ENCODE data around the gene KIF21B.

KIF21B gene

DNA sequence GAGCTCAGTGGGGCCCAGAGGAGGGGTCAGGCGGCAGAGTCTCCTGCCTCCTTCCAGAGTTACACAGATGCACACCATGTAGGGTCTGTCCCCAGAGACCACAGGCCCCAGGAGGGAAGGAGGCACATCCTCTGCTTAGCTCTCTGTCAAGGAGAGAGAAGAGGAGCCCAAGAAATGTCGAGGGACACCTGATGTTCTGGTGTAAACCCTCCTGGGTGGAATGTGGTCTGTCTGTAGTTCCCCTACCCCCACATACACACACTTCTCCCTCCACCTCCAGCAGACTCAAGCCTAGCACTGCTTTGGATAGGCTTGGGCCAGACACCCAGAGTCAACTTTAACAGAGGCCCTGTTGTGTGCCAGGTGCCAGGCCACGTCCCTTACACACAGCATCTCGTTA, 34.2 kb downstream of the KIF21B start:
- DNase-seq = no peak

DNA sequence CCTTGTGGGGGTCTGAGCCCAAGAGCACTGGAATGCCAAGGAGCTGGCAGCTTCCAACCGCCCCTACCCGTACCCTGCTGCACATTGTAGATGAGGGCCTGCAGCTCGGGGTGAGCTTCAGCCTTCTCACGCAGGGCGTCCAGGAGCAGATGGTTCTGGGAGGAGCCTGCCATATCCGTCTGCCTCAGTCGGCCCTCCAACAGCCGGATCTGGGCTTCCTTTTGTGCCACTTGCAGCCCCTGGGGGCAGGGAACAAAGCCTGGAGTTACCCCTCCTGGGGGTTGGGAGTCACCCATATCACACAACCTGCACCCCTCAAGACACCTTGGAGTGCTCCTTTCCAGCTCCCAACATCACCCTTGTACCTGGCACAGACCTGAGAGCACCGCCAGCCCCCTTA, 34.8 kb downstream of the KIF21B start:
- no peak for DNase-seq

GRCh38 chr1:200985481-200985880, 38.0 kb downstream of the KIF21B start:
- DNase-seq = no peak

GRCh38 chr1:200983035-200983561, 40.4 kb downstream of the KIF21B start:
- DNase-seq = no peak

- DNase-seq = no peak
Measured at GRCh38 chr1:200982071-200982945, 41.2 kb downstream of the KIF21B start.

- DNase-seq = no peak
Measured at GRCh38 chr1:200981278-200981677, 42.2 kb downstream of the KIF21B start.

GRCh38 chr1:200980873-200981272, 42.6 kb downstream of the KIF21B start:
- no peak for DNase-seq

GRCh38 chr1:200980452-200980772, 43.1 kb downstream of the KIF21B start:
- DNase-seq = no peak

DNA sequence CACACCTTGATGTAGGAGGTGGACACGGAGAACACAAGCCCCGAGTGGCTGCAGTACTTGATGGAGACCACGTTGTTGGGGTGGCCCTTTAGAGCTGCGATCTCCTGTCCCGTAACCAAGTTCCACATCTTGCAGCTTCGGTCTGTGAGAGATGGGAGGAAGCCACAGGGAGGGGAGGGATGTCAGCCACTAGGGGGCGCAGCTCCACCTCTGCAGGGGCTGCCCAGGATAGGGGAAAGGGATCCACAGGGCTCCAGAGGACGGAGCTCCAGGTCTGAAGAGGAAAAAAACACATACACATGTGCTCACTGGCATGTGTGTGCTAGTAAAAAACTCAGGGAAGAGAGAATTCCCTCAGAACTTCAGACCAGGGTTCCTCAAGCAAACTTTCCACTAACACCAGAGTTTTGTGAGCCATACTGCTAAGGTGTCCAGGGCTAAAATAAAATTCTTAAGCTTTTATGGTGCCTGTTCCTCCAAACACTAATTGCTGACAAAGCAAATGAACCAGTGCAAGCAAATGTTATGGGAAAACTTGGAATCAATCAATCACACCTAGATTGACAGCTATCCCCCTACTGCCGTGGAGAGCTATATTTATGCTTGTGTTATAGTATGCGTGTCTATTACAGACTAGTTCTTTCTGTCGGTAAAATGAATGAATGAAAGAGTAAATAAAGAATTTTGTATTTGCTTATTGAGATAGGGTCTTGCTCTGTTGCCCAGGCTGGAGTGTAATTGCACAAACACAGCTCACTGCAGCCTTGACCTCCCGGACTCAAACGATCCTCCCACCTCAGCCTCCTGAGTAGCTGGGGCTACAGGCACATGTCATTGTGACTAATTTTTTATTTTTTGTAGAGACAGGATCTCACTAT, 43.7 kb downstream of the KIF21B start:
- DNase-seq = peak; percentile 66

- DNase-seq = no peak
Measured at GRCh38 chr1:200977071-200977754, 46.3 kb downstream of the KIF21B start.

GRCh38 chr1:200976634-200977033, 46.9 kb downstream of the KIF21B start:
- DNase-seq = no peak

DNA sequence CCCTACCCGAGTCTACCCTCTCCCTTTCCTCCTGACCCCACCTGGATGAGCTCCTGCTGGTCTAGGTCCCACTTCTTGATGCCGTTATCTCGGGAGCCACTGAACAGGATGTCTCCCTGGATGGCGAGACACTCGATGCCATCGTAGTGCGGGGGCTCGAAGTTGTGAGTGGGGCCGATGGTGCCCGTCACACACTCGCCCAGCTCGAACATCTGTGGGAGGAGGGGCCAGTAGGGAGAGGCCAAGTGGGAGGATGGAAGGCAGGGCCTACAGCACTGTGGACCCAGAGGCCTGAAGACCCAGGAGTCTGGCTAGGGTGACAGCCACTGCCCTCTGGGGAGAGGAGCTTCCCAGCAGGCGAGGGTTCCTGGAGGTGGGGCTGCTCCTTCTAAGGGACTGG, 48.1 kb downstream of the KIF21B start:
- no peak for DNase-seq

DNA sequence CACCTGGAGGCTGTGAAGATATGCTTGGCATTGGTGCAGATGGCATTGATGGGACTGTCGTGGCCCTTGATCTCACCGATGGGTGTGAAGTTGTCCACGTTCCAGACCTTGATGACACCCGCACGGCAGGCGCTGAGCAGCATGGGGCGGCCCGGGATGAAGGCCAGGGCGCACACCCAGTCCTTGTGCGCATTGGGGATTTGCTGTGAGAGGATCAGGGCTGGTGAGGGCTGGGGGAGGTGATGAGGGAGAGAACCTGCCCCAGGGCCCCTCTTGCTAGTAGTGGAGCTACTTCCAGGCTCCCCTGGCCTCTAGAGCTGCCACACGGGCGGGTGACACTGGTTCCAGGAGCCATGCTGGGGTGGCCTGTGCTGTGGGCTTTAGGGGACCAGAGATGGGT, 48.8 kb downstream of the KIF21B start:
- DNase-seq = no peak

- DNase-seq = no peak
Measured at GRCh38 chr1:200973937-200974657, 49.4 kb downstream of the KIF21B start.

DNA sequence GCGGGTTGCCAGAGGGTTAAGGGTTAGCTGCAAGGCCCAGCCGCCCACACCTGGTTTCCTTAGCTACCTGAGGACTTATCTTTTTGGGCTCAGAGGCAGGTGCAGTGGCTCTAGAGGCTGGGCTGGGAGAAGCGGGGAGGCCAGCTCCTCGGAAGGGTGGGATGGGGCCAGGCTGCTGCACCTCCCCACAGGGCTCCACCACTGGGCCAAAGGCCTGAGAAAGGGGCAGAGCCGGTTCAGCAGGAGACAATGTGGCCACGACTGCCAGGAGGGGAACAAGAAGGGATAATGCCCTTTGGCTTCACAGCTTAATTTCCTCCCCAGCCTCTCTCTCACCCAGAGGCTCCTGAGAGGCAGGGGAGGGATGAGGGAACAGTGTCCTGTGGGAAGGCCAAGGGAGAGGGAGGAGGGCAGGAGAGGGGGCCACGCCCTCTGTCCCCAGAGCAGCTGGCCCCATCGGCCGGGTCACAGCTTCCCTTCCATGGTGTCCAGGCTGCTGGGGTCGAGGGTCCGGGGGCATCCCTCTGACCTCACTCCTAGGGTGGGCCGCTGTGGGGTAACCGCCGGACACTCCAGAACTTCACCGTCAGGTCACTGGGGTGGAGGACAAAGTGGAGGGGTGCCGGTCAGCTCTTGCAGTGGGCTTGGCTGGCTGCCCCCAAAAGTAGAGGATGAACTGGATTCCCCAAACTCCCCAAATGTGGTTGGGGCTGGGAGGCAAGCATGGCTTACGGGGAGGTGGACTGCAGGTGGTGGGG, 50.4 kb downstream of the KIF21B start:
- no peak for DNase-seq

DNA sequence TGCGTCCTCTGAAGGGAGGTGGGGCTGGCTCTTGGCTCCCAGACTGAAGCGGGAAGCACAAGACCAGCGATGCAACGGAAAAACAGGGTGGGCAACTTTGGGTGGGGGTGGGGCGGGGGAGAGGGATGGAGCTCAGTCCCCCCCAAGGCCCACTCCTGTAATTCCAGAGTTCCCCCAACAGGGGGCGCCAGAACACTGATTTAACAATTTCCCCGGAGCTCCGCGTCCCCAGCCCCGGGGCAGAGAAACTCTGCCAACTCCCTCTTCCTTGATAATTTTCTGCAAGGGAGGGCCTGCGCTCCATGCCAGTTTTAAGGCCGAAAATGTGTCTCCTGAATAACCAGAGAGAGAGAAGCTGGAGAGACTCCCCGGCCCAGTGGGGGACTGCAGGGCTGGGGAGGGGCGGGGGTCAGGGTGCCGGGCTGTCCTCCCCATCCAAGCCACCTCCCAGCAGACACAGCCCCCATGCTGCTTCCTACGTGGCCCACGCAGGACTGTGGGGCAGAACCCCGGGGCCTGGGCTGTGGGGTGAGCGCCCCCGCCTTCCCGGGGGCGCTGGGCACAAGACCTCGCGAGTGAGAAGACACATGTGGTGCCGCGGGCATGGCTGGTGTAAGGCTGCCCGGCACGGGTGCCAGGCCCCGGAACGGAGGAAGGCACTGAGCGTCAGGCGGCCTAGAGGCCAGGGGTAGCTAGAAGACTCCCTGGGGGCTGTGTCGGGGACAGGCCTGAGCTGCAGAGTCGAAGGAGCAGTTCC, 51.4 kb downstream of the KIF21B start:
- peak; percentile 70 for DNase-seq

DNA sequence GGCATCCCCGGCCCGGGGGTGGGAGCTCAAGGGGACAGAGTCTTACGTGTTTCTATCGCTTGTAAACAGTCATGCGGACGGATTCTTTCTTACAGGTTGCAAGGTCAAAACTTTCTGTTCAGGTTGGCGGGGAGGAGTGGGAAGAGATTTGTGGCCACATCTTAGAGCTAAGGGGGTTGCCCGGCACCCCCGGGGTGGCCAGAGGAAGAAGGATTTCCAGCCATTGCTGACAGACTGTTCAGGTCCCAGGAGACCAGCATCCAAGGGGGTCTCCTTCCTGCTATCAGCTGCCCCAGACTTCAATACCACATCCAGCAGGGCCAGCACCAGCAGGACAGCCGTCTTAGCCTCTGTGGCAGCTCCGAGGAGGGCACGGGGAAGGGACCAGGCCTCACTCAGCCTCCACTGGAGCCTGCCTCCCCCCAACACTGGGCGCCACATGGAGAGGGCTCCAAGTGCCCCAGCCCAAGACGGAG, 52.0 kb downstream of the KIF21B start:
- DNase-seq = no peak

- DNase-seq = no peak
Measured at GRCh38 chr1:200970771-200971427, 52.6 kb downstream of the KIF21B start.

DNA sequence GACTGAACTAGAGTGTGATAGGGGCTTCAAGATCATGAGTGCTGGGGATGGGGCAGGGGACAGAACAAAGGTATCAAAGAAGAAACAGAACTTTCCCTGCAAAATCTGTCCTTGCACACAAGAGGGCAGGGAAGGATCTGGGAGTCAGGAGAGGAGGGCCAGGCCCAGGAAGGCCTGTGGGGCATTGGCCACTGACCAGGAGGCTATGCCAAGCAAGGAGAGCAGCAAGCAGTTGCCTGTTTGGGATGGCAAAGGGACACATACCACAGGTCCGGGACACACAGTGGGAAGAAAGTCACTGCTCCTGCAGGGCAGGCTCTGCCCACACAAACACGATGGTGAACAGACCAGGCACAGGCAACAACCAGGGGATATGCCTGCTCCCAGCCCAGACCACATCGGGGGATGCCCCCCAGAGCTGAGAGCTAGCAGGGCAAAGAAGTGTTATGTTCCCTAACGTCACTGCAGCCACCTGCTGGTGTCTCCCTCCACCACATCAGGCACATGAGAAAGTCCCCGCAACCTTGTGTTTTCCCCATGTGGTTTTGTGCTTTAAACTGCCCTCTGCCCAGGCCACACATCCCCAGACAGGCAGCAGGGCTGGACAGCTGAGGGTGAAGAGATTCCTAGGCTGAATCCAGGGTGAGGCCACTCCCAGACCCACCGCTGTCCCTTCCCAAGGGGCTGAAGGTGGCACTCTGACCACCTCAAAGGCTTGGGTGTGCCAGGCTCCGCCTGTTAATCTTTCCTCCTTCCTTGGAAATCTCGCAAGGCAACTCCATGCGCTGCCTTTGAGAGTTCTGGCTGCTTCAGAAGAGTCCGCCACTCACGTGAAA, 53.6 kb downstream of the KIF21B start:
- no peak for DNase-seq

All from activated CD8-positive, alpha-beta memory T cell treated with anti-CD3 and anti-CD28 coated beads, Interleukin-2, amount 50 U/mL, for 4 hours (primary cell).